GM19452 (cell line): ENCODE measurements around the gene ACADSB.

Experiments used
- ATAC-seq: cut with Tn5 transposase; IDR thresholded peaks from one replicate; pipeline ENCODE4 v1.9.1; 2021; ENCODE audit not compliant: unreplicated experiment

Gene ACADSB

DNA sequence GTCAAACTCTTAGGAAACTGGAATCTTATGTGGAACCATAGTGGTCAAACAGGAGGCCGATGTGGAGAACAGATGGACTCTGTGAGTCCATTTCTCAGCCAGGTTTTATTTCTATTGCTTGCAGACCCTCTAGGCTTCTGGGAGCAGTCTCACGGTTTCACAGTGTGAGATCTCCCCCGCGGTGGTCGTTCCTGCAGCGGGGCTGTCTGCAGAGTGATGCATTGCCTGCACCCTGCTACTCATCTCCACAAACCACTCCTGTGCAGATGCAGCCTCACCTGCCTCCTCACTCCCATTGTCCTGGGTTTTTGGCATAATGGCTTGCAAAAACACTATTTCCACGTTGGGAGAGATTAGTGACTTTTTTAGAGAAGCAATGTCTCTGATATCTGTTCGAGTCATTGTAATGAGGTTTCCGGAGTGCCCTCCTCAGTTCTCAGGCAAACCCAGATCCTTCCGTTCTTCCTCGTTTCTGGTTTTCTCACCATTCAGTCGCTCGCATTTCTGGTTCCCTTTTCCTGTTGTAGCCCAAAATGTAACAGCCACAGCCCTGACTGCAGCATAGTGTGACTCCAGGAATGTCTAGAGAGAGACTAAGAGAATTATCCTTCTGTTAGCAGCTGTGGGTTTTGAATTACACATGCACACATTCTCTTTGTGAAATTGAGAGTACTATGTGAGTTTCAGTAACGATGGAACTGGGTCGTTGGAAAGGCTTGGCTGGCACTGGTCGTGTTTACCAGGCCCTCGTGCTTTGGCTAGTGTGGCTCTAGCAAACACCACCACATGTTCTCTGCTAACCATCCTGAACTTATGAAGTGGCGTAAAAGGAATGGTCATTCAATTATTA lies 30.2 kb downstream of the ACADSB start:
- ATAC-seq = peak; percentile 65

DNA sequence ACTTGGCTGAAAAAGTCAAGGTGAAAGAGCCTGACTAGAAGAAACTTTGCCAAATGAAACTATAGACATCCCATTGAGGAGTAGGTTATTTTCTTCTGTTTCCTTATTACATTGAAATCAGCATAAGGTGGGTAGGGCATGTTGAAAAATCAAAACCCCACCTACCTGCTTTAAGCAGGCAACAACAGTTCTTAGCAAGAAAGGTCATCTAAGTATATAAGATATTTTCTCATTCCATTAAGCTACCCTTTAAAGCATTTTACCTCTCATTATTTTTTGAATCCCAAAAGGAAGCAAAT lies 30.8 kb downstream of the ACADSB start:
- ATAC-seq = no peak

DNA sequence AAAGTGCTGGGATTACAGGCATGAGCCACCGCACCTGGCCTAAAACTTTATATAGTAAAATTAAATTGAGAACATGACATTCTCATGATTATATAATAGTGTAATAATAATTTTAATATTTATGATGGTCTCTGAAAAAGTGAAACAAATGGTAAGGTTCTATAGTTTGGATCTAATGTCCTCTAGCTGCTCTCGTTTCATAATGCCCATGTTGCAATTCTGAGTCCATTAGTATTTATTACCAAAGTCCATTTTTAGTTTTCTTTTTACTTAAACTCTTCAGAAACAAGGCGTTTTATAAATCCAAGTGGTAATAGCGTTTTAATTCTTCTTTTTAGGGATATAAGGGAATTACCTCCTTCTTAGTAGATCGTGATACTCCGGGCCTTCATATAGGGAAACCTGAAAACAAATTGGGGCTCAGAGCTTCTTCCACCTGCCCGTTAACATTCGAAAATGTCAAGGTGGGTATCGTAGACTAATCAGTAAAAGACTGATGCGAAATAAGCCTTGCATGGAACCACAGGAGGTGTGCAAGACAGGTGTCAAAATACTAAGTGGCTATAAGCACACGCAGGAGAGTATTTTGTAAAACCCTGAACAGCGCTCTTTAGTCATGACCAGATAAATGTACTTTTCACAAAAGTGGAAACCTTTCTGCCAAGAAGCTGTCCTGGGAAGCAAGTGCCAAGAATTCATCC lies 34.1 kb downstream of the ACADSB start:
- no peak for ATAC-seq

DNA sequence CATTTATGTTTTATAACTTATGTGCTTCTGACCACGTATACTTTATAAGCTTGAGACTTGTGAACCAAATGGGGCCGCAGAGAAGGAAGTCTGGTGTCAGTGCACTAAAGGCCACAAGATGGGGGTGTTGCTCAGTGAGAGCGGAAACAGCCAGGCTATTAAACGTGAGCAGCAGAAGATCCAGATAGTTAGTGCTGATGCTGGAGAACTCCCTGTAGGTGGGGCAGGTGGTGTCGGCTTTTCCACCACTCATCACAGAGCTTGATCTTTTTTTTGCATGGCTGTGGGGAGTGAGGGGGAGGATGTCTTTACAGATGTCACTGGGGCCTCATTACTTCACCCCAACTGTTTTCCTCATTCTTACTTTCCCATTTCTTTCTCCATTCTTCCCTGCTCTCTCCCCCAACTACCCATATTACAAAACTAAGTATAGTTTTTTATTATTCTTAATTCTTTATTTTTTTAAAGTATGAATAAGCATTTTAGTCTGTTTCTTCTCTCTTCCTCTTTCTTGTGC lies 34.7 kb downstream of the ACADSB start:
- peak; percentile 57 for ATAC-seq

DNA sequence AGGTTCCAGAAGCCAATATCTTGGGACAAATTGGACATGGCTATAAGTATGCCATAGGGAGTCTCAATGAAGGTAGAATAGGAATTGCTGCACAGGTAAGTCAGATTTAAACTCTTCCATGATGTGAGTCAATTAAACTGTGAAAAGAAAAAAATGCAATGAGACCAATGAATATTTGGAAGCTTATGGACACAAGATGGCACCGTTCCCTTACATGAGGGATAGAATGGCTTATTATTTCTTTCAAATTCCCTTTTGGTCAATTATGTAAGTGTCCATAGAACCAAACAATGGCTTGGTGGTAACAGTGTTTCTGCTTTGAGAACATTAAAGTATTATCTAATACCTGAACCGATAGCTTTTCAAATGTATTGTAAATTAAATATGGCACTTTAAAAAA lies 35.6 kb downstream of the ACADSB start:
- ATAC-seq = no peak

DNA sequence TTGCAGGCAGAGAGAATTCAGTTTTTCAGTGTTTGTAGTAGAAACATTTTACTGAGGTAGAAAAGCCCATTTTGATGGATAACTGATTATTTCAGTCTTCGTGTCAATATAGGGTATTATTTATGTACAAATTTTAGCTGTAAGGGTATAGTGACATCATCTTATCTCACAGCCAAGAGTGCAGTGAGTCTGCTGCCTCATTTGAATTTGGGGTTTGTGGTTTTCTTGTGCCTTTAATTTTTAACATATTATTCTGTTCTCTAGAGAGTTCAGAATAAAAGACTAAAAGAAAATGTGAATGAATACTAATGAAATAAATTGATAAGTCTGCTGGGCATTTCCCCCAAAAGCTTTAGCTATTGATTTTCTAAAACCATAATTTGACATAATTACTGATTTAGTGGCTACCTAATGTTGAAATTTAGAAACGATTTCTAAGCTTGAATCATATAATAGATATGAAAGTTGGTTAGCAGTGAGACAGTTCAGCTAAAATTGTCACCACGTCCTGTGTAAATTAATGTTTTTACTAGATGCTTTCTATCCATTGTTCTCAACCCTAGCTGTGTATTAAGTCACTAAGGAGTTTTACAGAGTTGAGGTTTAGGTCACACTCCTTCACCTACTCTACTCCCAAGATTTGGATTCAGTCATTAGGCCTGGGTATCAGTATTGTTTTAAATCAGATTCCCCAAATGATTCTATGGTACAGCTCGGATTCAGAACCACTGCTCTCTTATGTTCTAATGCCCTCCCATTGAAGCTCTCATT lies 37.3 kb downstream of the ACADSB start:
- ATAC-seq = no peak

DNA sequence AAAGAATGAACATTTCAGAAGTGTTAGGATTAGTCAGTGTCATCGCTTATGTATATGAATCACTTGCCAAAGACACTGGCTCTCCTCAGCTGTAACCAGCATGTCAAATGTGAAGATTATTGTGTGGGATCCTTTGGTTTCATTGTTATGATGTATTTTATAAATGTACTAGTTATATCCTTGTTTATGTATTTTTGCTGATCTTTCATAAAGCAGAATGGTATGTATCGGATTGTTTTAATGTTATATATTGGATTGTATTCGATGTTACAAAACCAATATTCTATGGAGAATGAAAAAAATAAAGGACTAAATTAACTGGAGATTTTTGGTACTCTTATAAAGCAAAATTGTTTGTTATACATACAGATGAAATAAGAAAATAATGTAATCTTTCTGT lies 49.2 kb downstream of the ACADSB start:
- ATAC-seq = no peak

DNA sequence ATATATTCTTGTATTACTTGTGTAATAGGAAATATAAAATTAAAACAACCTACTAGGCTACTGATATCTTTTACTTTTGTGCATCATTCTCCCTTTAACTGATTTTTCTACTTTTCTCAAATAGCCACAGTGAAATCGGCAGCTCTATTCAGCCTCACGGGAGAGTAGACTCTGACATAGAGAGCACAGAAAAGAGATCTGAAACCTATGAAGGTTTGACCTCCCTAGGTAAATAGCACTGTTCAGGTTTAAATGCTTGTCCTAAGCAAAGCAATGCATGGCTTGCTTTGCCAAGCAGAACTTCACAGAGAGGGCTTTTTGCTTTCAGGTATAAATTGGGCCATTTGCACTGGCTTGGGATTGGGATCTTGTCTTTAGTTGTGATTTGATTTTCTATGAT lies 53.1 kb downstream of the ACADSB start:
- no peak for ATAC-seq

DNA sequence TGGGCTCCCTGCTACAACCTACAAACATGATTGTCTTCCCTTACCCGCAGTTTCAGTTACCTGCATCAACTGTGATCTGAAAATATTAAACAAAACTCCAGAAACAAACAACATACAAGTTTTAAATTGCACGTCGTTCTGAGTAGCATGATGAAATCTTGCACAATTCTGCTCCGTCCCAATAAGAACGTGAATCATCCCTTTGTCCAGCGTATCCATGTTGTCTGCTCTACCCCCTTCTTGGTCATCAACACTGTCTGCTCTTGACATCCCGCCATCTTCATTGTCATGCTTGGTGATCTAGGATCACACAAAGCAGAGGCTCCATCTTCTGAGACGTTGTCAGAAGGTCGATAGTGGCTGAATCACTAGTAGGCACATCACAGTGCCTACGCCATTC lies 53.9 kb downstream of the ACADSB start:
- ATAC-seq = no peak

DNA sequence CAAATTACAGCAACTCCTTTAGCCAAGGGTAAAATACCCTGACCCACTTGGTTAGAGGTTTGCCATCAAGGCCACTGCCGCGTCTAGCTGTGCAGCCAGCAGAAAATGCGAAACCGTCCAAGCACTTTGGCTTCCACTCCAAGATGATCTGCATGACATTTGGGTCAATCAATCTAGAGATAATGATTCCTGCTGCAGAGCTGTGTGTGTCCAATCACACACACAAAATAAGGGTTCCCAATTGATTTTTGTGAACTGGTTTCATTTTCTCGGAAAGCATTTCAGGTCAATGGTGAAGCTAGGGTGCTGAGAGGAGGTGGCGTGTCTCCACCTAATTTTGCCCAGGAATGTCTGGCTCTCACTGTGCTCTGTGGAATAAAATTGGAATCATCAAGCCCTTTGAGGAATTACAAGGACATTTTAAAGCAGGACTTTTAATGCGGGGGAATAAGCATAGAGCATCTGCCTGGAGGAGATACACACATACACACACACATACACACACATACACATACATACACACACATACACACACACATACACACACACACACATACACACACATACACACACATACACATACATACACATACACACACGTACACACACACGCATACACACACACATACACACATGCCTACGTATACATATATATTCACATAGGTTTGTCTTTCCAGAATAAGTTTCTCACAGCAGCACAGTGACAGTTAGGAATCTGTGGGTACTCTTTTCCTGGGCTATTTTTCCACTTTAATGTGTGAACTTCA lies 59.5 kb downstream of the ACADSB start:
- no peak for ATAC-seq

DNA sequence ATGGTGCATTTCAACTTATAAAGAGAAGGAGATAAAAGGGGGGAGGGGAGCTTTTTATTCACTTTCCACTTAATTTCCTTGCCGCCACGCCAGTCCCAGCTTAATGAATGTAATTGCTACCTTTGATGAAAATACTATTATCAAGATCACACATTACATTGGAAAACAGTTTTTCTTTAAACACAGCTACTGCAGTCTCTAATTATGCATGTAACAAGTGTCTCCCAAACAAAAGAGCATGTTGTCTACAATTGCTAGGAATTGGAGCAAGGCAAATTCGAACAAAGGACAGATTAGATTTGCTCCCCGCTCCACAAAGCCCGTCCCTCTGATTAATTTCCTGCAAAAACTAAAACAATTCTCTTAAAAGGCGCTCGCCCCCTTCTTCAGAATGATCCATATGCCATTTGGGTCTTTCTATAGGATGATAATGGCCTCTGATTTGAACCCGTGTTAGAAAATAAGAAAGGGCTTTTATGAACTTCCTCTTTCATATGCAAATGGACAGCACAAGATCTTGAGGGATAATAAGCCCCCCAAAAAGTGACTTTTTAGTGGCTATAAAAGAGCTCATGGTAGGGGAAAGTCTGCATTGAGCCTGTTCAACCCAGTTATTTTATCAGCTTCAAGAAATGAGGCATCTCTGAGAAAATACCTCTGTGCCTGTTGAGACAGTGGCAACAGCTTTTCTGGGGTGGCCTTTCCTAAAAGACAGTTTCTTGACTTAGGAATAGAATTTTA lies 60.6 kb downstream of the ACADSB start:
- no peak for ATAC-seq

DNA sequence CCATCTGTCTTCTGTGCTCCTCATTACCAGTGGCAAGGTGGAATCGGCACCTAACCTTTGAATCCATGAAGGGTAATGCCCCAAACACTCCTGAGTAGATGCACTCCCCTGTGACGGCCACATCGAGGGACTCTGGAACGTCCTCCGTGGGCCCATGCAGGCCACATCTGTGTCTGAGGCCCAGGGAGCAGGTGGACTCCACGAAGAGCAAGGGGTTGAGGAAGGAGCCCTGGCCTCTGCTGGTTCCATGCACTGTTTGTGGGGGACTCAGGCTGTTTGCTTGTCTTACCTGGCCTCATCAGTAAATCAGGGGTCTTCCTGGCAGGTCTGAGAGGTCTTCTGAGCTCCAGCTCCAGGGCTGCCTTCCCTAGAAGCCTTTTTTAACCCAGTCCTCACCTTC lies 64.4 kb downstream of the ACADSB start:
- no peak for ATAC-seq

DNA sequence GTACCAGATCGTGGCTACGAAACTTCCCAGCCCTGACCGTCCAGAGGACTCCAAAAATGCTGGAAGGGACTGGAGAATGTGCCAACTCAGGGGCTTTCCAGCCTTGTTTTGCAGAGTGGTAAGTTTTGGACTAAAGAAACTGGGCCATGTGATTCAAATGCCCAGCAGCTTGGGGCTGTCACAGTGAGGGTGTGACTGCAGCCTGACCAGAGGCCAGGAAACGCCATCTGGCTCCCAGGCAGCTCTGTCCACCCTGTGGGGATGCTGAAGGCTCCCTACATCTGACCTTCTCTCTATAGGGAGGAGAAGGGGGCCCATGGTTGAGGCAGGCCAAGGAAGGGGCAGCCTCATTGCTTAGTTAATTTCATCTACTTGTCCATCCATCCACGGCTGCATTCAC lies 65.4 kb downstream of the ACADSB start:
- no peak for ATAC-seq

DNA sequence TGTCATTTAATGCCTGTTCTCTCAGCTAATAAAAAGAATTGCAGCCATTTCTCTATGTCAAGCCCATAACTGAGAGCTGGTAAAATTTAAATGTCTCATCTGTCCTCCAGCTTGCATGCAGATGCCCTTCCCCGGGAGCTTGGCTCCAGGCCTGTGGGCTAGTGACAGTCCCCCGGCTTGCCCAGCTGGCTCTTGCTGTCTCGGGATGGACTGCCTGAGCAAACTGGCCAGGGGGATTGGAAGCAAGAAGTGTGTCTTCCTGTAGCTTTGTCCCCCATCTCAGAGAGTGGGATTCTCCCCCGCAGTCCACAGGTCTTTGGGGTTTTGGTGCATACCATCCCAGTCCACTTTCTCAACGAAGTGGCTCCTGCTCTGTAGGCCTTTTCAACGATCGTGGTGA lies 73.1 kb downstream of the ACADSB start:
- no peak for ATAC-seq

DNA sequence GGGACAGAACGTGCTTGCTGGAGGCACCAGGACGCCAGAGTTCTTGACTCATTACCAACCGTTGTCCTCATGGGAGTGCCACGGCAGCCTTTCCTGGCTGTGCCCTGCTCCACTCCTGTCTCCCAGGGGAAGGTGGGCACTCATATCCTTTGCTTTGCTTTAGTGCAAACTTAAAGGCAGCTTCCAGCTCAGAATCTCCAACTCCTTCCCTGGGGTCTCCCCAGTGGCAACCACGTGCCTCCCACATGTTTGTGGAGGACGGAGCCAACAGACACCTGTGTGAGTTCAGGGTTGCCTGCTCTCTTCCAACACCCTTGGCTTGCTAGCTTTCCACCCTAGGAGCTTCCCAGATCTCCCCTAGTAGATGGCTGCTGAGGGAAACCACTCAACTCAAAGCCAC lies 75.0 kb downstream of the ACADSB start:
- ATAC-seq = no peak

DNA sequence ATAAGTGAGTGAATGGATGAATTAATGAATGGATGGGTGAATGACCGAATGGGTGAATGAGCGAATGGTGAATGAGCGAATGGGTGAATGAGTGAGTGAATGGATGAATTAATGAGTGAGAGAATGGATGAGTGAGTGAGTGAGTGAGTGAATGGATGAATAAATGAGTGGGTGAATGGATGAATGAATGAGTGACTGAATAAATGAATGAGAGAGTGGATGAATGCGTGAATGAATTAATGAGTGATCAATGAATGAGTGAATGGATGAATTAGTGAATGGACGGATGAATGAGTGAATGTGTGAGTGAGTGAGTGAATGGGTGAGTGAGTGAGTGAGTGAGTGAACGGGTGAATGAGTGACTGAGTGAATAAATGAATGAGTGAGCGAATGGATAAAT lies 77.5 kb downstream of the ACADSB start:
- no peak for ATAC-seq

DNA sequence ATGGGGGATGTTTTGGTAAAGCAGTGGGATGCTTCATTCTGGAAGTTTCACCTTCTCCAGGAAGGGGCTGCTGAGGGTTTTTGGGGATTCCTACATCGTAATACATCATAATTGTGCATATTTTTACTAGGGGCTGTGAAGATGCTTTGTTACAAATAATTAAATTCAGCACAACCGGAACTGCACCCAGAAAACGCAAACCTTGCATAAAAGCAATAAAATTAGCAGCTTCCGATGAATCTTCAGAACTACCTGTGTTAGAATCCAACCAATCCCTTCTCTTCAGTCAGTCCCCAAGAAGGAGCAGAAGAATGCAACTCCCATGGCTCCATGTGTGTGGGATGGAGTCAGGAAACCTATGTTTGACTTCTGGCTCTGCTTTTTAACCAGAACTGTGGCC lies 78.5 kb downstream of the ACADSB start:
- no peak for ATAC-seq

DNA sequence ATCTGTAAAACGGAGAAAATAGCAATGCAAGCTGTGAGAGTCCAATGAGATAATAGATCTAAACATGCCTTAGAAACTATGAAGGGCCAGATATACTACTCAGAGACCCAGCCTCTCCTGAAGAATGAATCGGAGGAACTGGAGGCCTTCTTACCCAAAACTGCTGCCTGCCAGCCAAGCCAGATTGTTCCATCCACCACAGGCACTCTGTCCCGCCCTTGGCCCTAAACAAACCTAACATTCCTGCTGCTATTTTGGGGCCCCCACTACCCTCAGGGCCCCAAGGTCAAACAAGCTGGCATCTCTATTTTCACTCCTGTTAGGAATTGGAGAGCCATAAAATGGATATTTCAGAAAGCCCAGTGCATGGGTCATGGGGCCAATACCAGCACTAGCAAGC lies 79.0 kb downstream of the ACADSB start:
- ATAC-seq = no peak

DNA sequence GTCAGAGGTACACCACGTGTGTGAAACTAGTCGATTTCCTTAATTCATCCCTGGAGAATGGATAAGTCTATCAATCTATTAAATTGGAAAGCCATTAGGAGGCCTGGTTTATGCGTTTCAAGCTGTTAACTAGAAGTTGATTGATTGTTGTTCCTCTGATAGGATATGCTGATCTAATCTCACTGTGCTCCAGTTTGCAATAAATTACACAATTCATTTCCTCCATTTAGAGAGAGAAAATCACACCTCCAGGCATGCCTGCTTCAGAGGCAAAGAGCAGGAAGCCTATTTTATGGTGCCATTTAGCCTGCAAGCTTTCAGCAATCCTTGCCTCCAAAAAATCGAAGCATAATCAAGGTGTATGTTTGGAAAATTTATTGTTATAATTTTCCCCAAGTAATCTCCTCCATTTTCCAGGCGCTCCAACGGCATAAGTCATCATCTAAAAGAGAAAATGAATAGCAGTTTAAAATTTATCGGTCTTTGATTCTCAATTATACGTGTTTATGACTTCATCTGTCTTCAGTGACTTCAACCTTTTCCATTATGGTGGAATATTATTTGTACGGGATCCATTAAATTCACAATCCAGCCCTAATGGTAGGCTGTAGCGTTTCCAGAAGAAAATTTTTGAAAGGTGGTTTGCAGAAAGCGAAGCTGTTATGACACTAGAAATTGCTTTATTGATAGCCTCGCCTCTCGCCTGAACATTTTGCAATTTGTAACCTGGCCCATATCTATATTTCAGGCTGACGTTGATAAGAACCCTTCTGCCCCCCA lies 84.0 kb downstream of the ACADSB start:
- no peak for ATAC-seq

DNA sequence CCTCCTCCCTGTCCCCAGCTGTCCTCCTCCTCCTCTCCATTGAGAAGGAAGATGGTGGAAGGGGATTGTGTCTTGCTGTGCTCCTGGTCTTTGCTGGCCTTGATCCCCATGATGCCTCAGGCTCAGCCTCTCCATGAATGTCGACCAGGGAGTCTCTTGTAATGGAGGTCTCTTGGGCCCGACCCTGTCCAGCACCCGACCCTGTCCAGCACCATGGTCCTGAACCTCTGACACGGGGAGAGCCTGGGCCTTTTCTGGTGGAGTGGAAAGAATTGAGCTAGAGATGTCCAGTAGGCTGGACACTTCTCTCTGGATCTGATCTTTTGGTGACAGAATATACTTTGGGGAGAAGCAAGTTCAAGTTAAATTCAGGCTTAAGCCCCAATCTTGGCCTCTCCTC lies 84.7 kb downstream of the ACADSB start:
- no peak for ATAC-seq
